ENCODE results near the gene ATP1B1. TPM values are rescaled to one million over a fixed set of nuclear protein-coding genes. Genes with fewer than 3 reads are reported as not detected.

Gene ATP1B1
- total RNA-seq, 1 experiment from 2014 or later, result 118 TPM

DNA sequence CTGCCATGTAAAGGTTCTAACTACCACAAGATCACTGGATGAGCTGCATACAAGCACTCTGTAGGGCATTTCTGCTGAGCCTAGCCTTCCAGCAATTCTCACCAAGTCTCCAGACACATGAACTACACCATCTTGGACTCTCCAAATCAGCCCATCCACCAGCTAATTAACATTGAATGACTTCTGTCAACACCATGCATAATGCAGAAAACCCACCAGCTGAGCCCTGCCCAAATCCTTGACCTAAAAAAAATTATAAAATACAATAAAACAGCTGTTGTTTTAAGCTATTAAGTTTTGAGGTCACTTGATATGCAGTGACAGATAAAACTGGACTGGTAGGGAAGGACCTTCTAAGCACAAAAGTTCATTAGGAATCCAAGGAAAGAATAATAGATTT is 44.3 kb upstream of the ATP1B1 start:
- Histone ChIP-seq H3K9me3 (ENCODE audit: control insufficient read depth, insufficient read depth, low read depth, low read length) (peaks cover 11% of the 10 kb centered on the region; the same call in 1 of the 2 replicates), H3K27me3 (ENCODE audit: control insufficient read depth, insufficient read depth, low read length) (no peaks in the 10 kb centered on the region), H3K27ac (ENCODE audit: low read length) (no peak overlapping the region), H3K4me3 (ENCODE audit: low read depth in 2 of 2, low read length in 2 of 2) (no peak overlapping the region), H3K4me1 (ENCODE audit: control insufficient read depth, insufficient read depth, low read length) (no peaks in the 10 kb centered on the region), H3K36me3 (ENCODE audit: control insufficient read depth, insufficient read depth, low read length) (no peaks in the 10 kb centered on the region)
- POLR2A ChIA-PET, result no interaction called here
- CTCF ChIA-PET, result no interaction called here
- in situ Hi-C loops (cut with HindIII; ENCODE audit: low pct_unique_long_range_greater_than_20kb, low sequenced_read_pairs) (no loop called here), intact Hi-C loops (cut with micrococcal nuclease; ENCODE audit: unreplicated experiment) (no loop called here)
- TF ChIP-seq, protein P1, sequence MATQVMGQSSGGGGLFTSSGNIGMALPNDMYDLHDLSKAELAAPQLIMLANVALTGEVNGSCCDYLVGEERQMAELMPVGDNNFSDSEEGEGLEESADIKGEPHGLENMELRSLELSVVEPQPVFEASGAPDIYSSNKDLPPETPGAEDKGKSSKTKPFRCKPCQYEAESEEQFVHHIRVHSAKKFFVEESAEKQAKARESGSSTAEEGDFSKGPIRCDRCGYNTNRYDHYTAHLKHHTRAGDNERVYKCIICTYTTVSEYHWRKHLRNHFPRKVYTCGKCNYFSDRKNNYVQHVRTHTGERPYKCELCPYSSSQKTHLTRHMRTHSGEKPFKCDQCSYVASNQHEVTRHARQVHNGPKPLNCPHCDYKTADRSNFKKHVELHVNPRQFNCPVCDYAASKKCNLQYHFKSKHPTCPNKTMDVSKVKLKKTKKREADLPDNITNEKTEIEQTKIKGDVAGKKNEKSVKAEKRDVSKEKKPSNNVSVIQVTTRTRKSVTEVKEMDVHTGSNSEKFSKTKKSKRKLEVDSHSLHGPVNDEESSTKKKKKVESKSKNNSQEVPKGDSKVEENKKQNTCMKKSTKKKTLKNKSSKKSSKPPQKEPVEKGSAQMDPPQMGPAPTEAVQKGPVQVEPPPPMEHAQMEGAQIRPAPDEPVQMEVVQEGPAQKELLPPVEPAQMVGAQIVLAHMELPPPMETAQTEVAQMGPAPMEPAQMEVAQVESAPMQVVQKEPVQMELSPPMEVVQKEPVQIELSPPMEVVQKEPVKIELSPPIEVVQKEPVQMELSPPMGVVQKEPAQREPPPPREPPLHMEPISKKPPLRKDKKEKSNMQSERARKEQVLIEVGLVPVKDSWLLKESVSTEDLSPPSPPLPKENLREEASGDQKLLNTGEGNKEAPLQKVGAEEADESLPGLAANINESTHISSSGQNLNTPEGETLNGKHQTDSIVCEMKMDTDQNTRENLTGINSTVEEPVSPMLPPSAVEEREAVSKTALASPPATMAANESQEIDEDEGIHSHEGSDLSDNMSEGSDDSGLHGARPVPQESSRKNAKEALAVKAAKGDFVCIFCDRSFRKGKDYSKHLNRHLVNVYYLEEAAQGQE (IDR thresholded peaks at IDR 0.05; ENCODE audit: insufficient read depth in 1 of 2, low read depth in 2 of 2, low read length in 1 of 2), result no peak
- TF ChIP-seq POLR2AphosphoS5 (IDR thresholded peaks at IDR 0.05; ENCODE audit: low read depth, low read length) (no peak), SIN3A (IDR thresholded peaks at IDR 0.05; ENCODE audit: borderline replicate concordance, insufficient read depth, low read depth, low read length) (no peak)
- TF ChIP-seq, protein P2, sequence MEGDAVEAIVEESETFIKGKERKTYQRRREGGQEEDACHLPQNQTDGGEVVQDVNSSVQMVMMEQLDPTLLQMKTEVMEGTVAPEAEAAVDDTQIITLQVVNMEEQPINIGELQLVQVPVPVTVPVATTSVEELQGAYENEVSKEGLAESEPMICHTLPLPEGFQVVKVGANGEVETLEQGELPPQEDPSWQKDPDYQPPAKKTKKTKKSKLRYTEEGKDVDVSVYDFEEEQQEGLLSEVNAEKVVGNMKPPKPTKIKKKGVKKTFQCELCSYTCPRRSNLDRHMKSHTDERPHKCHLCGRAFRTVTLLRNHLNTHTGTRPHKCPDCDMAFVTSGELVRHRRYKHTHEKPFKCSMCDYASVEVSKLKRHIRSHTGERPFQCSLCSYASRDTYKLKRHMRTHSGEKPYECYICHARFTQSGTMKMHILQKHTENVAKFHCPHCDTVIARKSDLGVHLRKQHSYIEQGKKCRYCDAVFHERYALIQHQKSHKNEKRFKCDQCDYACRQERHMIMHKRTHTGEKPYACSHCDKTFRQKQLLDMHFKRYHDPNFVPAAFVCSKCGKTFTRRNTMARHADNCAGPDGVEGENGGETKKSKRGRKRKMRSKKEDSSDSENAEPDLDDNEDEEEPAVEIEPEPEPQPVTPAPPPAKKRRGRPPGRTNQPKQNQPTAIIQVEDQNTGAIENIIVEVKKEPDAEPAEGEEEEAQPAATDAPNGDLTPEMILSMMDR (IDR thresholded peaks at IDR 0.05), result no peak
- ATAC-seq (no peak), DNase-seq (ENCODE audit: low read depth, low spot score) (no peak)
- no TSS peak for BruUV-seq (replicated peaks)

DNA sequence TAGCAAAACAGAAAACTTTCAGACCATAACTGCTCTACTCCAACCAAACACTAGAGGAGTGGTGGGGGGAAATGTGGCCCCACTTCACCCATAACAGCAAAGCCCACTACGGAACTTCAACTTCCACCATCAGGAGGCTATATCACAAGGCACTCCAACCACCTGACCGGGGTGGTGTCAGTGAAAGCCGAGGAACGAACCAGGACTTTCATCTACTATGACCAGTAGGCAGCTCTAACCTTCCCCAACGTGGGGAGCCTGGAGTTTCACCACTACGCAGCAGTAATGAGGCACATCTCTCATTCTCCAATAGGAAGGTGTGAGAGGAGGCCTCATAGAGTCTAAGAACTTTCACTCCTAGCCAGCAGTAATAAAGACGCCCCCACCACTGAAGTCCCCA is 42.4 kb upstream of the ATP1B1 start:
- Histone ChIP-seq H3K9me3 (ENCODE audit: control insufficient read depth, insufficient read depth, low read depth, low read length) (peaks cover 11% of the 10 kb centered on the region; the same call in 1 of the 2 replicates), H3K4me3 (ENCODE audit: low read depth in 2 of 2, low read length in 2 of 2) (no peak overlapping the region), H3K36me3 (ENCODE audit: control insufficient read depth, insufficient read depth, low read length) (no peaks in the 10 kb centered on the region), H3K27me3 (ENCODE audit: control insufficient read depth, insufficient read depth, low read length) (no peaks in the 10 kb centered on the region), H3K27ac (ENCODE audit: low read length) (no peak overlapping the region), H3K4me1 (ENCODE audit: control insufficient read depth, insufficient read depth, low read length) (no peaks in the 10 kb centered on the region)
- ATAC-seq (no peak), DNase-seq (ENCODE audit: low read depth, low spot score) (no peak)
- intact Hi-C loops (cut with micrococcal nuclease; ENCODE audit: unreplicated experiment) (no loop called here), in situ Hi-C loops (cut with HindIII; ENCODE audit: low pct_unique_long_range_greater_than_20kb, low sequenced_read_pairs) (no loop called here)
- ChIA-PET POLR2A (no interaction called here), CTCF (no interaction called here)
- BruUV-seq (replicated peaks), result no TSS peak
- no peak for TF ChIP-seq POLR2AphosphoS5 (IDR thresholded peaks at IDR 0.05; ENCODE audit: low read depth, low read length)
- TF ChIP-seq TCF7L2 (IDR thresholded peaks at IDR 0.05; ENCODE audit: low read depth, low read length), result no peak
- TF ChIP-seq SIN3A (IDR thresholded peaks at IDR 0.05; ENCODE audit: borderline replicate concordance, insufficient read depth, low read depth, low read length), result no peak
- TF ChIP-seq, protein P2 (IDR thresholded peaks at IDR 0.05), result no peak
- TF ChIP-seq, protein P1 (IDR thresholded peaks at IDR 0.05; ENCODE audit: insufficient read depth in 1 of 2, low read depth in 2 of 2, low read length in 1 of 2), result no peak
